HG03280 (cell line): ENCODE results near the gene THRB.

Source experiments
- ATAC-seq: cut with Tn5 transposase; IDR thresholded peaks from one replicate; pipeline ENCODE4 v1.9.1; 2021; ENCODE audit warnings: mild to moderate bottlenecking, moderate library complexity; ENCODE audit not compliant: unreplicated experiment

THRB gene

GRCh38 chr3:24192469-24193056 lies 302.1 kb downstream of the THRB start:
- ATAC-seq: no peak

- no peak for ATAC-seq
Observed at GRCh38 chr3:24191801-24192403, 302.7 kb downstream of the THRB start.

- no peak for ATAC-seq
Observed at GRCh38 chr3:24190256-24190655, 304.4 kb downstream of the THRB start.

- ATAC-seq: peak; percentile 87
Observed at GRCh38 chr3:24185738-24186384, 308.8 kb downstream of the THRB start.

- ATAC-seq: no peak
Observed at GRCh38 chr3:24184528-24185176, 310.0 kb downstream of the THRB start.

GRCh38 chr3:24182756-24183155 lies 311.9 kb downstream of the THRB start:
- no peak for ATAC-seq

GRCh38 chr3:24181256-24181655 lies 313.4 kb downstream of the THRB start:
- no peak for ATAC-seq

GRCh38 chr3:24180616-24181015 lies 314.0 kb downstream of the THRB start:
- ATAC-seq: no peak

- no peak for ATAC-seq
Observed at GRCh38 chr3:24177201-24177600, 317.4 kb downstream of the THRB start.

GRCh38 chr3:24174614-24175013 lies 320.0 kb downstream of the THRB start:
- no peak for ATAC-seq

GRCh38 chr3:24168977-24169376 lies 325.7 kb downstream of the THRB start:
- no peak for ATAC-seq

- no peak for ATAC-seq
Observed at GRCh38 chr3:24167429-24167828, 327.2 kb downstream of the THRB start.

GRCh38 chr3:24166515-24166914 lies 328.1 kb downstream of the THRB start:
- no peak for ATAC-seq

GRCh38 chr3:24165603-24165982 lies 329.1 kb downstream of the THRB start:
- ATAC-seq: no peak

- no peak for ATAC-seq
Observed at GRCh38 chr3:24164967-24165602, 329.6 kb downstream of the THRB start.

- no peak for ATAC-seq
Observed at GRCh38 chr3:24162929-24163328, 331.7 kb downstream of the THRB start.

- no peak for ATAC-seq
Observed at GRCh38 chr3:24161841-24162240, 332.8 kb downstream of the THRB start.

- ATAC-seq: no peak
Observed at GRCh38 chr3:24160424-24161095, 334.1 kb downstream of the THRB start.

- no peak for ATAC-seq
Observed at GRCh38 chr3:24158761-24159454, 335.7 kb downstream of the THRB start.

GRCh38 chr3:24157106-24157505 lies 337.5 kb downstream of the THRB start:
- no peak for ATAC-seq
